ENCODE measurements around the gene RALGDS. TPM values are rescaled to one million over a fixed set of nuclear protein-coding genes. Genes with fewer than 3 reads are reported as not detected.

RALGDS gene
- total and polyA plus RNA-seq, 2 of the 13 experiments (the other 11 are each of a cell fraction or from before 2014, with no cell fraction given): 12.9 to 25.5 TPM

DNA sequence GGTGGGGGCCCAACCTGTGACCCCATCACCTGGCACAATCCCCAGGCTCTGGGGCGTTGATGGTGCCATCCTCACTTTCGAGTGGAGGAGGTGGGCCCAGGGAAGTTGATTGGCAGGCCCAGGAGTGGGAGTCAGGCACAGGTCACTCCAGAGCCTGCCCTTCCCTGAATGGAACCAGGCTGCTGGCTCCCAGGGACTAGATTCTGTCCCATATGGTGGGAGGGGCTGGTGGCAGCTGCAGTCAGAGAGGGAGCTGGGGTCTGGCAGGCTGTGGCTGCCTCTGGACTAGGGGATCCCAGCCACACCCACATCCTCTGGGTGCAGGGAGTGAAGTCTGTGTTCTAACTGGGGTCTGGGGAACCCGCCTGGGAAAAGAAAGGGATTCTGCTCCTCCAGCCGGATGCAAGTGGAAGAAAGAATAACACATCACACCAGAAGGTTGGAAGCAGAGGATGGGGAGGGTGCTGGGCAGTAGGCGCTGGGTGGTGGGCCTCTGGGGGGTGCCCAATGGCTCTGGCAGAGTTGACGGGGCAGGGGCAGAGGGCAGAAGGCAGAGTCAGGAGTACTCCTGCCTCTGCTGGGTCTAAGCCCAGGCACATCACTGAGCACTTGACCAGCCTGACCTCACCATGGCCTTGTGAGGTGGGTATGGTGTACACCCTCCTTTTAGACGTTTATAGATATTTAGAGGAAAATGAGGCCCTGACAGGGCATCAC is 33.5 kb downstream of the RALGDS start:
- Histone ChIP-seq H3K27ac (ENCODE audit: extremely low read length, insufficient read depth, low read length) (no peak overlapping the region), H2AFZ (ENCODE audit: low read length) (no peak overlapping the region), H3K79me2 (ENCODE audit: insufficient read depth, low read length) (no peaks in the 10 kb centered on the region), H4K20me1 (ENCODE audit: insufficient read depth, low read length) (no peaks in the 10 kb centered on the region), H3K4me2 (ENCODE audit: low read depth, low read length) (no peak overlapping the region), H3K4me3 (replicated peaks in 1 of 3; ENCODE audit: insufficient read depth in 1 of 3, low read depth in 2 of 3, low read length in 3 of 3) (no peak overlapping the region), H3K36me3 (replicated peaks in 1 of 2; ENCODE audit: control insufficient read depth in 1 of 2, insufficient read depth in 2 of 2, low read length in 2 of 2) (no peaks in the 10 kb centered on the region), H3K4me1 (ENCODE audit: insufficient read depth, low read length) (no peaks in the 10 kb centered on the region), H3K9ac (ENCODE audit: insufficient read depth, low read depth, low read length) (no peak overlapping the region), H3K27me3 (ENCODE audit: control insufficient read depth in 1 of 2, insufficient read depth in 2 of 2, low read length in 2 of 2) (peaks cover 0 to 15% of the 10 kb centered on the region in 2 experiments; a peak in 2 of 5 replicates), H3K9me3 (ENCODE audit: low read length) (no peaks in the 10 kb centered on the region)
- DNase-seq (ENCODE audit: low spot score) (no peak), FAIRE-seq (no peak), ATAC-seq (no peak)
- WGBS (ENCODE audit: low lambda C conversion rate): 34% methylated on average over 6 of the region's 7 CpGs
- no peak for TF ChIP-seq SP2 (CRISPR knock-in tag; IDR thresholded peaks at IDR 0.05)
- no peak for TF ChIP-seq SMARCE1 (IDR thresholded peaks at IDR 0.05; ENCODE audit: borderline replicate concordance)
- TF ChIP-seq, protein P1, sequence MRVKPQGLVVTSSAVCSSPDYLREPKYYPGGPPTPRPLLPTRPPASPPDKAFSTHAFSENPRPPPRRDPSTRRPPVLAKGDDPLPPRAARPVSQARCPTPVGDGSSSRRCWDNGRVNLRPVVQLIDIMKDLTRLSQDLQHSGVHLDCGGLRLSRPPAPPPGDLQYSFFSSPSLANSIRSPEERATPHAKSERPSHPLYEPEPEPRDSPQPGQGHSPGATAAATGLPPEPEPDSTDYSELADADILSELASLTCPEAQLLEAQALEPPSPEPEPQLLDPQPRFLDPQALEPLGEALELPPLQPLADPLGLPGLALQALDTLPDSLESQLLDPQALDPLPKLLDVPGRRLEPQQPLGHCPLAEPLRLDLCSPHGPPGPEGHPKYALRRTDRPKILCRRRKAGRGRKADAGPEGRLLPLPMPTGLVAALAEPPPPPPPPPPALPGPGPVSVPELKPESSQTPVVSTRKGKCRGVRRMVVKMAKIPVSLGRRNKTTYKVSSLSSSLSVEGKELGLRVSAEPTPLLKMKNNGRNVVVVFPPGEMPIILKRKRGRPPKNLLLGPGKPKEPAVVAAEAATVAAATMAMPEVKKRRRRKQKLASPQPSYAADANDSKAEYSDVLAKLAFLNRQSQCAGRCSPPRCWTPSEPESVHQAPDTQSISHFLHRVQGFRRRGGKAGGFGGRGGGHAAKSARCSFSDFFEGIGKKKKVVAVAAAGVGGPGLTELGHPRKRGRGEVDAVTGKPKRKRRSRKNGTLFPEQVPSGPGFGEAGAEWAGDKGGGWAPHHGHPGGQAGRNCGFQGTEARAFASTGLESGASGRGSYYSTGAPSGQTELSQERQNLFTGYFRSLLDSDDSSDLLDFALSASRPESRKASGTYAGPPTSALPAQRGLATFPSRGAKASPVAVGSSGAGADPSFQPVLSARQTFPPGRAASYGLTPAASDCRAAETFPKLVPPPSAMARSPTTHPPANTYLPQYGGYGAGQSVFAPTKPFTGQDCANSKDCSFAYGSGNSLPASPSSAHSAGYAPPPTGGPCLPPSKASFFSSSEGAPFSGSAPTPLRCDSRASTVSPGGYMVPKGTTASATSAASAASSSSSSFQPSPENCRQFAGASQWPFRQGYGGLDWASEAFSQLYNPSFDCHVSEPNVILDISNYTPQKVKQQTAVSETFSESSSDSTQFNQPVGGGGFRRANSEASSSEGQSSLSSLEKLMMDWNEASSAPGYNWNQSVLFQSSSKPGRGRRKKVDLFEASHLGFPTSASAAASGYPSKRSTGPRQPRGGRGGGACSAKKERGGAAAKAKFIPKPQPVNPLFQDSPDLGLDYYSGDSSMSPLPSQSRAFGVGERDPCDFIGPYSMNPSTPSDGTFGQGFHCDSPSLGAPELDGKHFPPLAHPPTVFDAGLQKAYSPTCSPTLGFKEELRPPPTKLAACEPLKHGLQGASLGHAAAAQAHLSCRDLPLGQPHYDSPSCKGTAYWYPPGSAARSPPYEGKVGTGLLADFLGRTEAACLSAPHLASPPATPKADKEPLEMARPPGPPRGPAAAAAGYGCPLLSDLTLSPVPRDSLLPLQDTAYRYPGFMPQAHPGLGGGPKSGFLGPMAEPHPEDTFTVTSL (CRISPR knock-in tag; IDR thresholded peaks at IDR 0.05; ENCODE audit: borderline replicate concordance): no peak
- ChIA-PET CTCF (ENCODE audit: low intra/inter-chr PET ratio, low total read pairs) (no interaction called here), POLR2A (no interaction called here)
- BruUV-seq (replicated peaks): no TSS peak
- in situ Hi-C loops (cut with HindIII; ENCODE audit: extremely low pct_ligation_motif_present, low pct_unique_long_range_greater_than_20kb): no loop called here
- intact Hi-C loops (cut with micrococcal nuclease; ENCODE audit: unreplicated experiment): no loop called here
